Measurements from ENCODE around the gene DENND1B. TPM values are rescaled to one million over a fixed set of nuclear protein-coding genes. Genes with fewer than 3 reads are reported as not detected.

DENND1B gene
- total RNA-seq, 4 donors from 2014 or later, result 3.3 to 21.7 (median 8.9) TPM

DNA sequence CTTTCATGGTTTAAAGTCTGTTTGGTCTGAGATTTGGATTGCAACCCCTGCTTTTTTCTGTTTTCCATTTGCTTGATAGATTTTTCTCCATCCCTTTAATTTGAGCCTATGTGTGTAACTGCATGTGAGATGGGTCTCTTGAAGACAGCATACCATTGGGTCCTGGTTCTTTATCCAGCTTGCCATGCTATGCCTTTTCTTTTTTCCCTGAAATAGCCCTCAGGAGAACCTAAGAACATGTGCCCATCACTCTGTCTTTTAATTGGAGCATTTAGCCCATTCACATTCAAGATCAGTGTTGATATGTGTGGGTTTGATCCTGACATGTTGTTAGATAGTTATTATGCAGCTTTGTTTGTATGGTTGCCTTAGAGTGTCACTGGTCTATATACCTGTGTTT, 21.7 kb upstream of the DENND1B start:
- in situ Hi-C loops (cut with MboI; ENCODE audit: low sequenced_read_pairs in 4 of 4), result no loop called here
- Histone ChIP-seq H3K4me1 (no peaks in the 10 kb centered on the region), H3K27ac (no peak overlapping the region), H3K36me3 (no peaks in the 10 kb centered on the region), H3K27me3 (no peaks in the 10 kb centered on the region), H3K9me3 (no peaks in the 10 kb centered on the region), H3K4me3 (no peak overlapping the region)
- ATAC-seq (no peak), DNase-seq (no peak)
- TF ChIP-seq, protein P1, sequence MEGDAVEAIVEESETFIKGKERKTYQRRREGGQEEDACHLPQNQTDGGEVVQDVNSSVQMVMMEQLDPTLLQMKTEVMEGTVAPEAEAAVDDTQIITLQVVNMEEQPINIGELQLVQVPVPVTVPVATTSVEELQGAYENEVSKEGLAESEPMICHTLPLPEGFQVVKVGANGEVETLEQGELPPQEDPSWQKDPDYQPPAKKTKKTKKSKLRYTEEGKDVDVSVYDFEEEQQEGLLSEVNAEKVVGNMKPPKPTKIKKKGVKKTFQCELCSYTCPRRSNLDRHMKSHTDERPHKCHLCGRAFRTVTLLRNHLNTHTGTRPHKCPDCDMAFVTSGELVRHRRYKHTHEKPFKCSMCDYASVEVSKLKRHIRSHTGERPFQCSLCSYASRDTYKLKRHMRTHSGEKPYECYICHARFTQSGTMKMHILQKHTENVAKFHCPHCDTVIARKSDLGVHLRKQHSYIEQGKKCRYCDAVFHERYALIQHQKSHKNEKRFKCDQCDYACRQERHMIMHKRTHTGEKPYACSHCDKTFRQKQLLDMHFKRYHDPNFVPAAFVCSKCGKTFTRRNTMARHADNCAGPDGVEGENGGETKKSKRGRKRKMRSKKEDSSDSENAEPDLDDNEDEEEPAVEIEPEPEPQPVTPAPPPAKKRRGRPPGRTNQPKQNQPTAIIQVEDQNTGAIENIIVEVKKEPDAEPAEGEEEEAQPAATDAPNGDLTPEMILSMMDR (IDR thresholded peaks at IDR 0.05 in 4 of 5, conservative IDR thresholded peaks at IDR 0.05 in 1 of 5), result no peak
- no peak for TF ChIP-seq POLR2A (IDR thresholded peaks at IDR 0.05)
- intact Hi-C loops (cut with DNase I; ENCODE audit: low total_unique reads), result no loop called here

GRCh38 chr1:197788741-197789739, 13.8 kb upstream of the DENND1B start:
- TF ChIP-seq POLR2A (IDR thresholded peaks at IDR 0.05), result no peak
- TF ChIP-seq, protein P1 (IDR thresholded peaks at IDR 0.05 in 4 of 5, conservative IDR thresholded peaks at IDR 0.05 in 1 of 5), result no peak
- no peak for DNase-seq

DNA sequence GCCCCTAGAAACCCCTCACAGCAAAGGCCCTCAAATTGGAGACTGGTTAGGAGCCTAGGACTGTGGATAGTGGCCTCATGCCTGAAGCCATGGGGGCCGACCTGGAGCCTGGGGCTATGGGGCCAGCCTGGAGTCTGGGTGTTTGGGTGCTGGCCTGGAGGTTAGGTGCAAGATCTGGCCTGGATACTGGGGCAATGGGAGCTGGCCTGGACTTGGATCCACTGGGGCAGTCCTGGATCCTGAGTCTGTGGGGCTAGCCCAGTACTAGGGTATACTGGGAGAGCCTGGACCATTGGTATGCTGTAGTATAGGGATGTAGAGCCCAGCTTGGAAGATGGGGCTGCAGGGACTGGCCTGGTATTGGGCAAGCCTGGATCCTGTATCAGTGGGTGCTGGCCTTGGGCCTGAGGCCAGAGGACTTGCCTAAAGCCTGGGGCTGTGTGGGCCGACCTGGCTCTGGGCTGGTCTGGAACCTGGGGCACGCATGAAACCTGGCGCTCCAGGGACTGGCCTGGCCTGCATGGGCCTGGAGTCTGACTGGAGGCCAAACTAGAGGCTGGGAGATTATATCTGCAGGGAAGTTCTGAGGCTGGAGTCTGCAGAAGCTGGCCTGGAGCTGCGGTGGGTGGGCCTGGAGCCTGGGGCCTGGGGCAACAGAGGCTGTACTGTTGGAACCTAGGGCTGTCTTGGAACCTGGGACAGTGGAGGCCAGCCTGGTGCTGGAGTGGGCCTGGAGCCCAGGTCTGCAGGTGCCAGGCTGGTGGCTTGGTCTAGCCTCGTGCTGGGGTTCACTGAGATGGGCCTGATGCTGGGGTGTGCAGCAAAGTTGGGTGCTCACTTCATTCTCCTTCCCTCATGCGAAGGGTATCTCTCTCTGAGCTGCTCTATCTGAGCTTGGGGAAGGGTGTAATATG, 12.6 kb upstream of the DENND1B start:
- DNase-seq (no peak), ATAC-seq (no peak)
- Histone ChIP-seq H3K4me1 (no peaks in the 10 kb centered on the region), H3K27ac (no peak overlapping the region), H3K9me3 (no peaks in the 10 kb centered on the region), H3K36me3 (no peaks in the 10 kb centered on the region), H3K4me3 (no peak overlapping the region), H3K27me3 (no peaks in the 10 kb centered on the region)
- intact Hi-C loops (cut with DNase I; ENCODE audit: low total_unique reads) (no loop called here), in situ Hi-C loops (cut with MboI; ENCODE audit: low sequenced_read_pairs in 4 of 4) (no loop called here)
- TF ChIP-seq, protein P1 (IDR thresholded peaks at IDR 0.05 in 4 of 5, conservative IDR thresholded peaks at IDR 0.05 in 1 of 5), result no peak
- TF ChIP-seq POLR2A (IDR thresholded peaks at IDR 0.05), result no peak

More at GRCh38 chr1:197788741-197789739, 13.8 kb upstream of the DENND1B start:
- ATAC-seq, result no peak
- no peaks in the 10 kb centered on the region for H3K4me1 ChIP-seq
- no peaks in the 10 kb centered on the region for H3K27me3 ChIP-seq
- H3K9me3 ChIP-seq, result no peaks in the 10 kb centered on the region
- H3K27ac ChIP-seq, result no peak overlapping the region
- intact Hi-C loops (cut with DNase I; ENCODE audit: low total_unique reads), result no loop called here
- no peaks in the 10 kb centered on the region for H3K36me3 ChIP-seq
- in situ Hi-C loops (cut with MboI; ENCODE audit: low sequenced_read_pairs in 4 of 4), result no loop called here
- no peak overlapping the region for H3K4me3 ChIP-seq

DNA sequence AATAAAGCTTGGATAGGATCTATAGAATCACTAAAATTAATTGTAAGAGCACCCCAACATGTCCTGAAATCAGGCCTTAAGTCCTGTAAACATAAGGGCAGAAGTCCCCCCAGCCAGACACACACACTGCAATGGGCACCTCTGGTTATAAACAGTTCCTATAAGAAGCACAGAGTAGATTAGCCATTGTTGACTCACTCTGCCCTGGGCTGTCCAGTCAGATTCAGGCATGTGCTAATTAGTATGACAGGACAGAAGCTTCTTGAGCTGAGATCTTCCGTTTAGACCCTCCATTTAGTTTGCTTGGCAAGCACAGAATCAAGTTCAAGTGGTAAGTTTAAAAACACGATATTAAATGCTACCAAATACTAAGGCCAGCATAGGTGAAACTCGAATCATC, 11.8 kb upstream of the DENND1B start:
- in situ Hi-C loops (cut with MboI; ENCODE audit: low sequenced_read_pairs in 4 of 4) (no loop called here), intact Hi-C loops (cut with DNase I; ENCODE audit: low total_unique reads) (no loop called here)
- Histone ChIP-seq H3K4me1 (no peaks in the 10 kb centered on the region), H3K27me3 (no peaks in the 10 kb centered on the region), H3K4me3 (no peak overlapping the region), H3K9me3 (no peaks in the 10 kb centered on the region), H3K27ac (no peak overlapping the region), H3K36me3 (no peaks in the 10 kb centered on the region)
- no peak for ATAC-seq
- TF ChIP-seq, protein P1 (IDR thresholded peaks at IDR 0.05 in 4 of 5, conservative IDR thresholded peaks at IDR 0.05 in 1 of 5), result no peak
- TF ChIP-seq POLR2A (IDR thresholded peaks at IDR 0.05), result no peak
- DNase-seq, result no peak
